Activated effector memory CD4-positive, alpha-beta T cell treated with anti-CD3 and anti-CD28 coated beads, Interleukin-2, amount 50 U/mL, for 16 hours (primary cell): ENCODE data around the gene PNLIP.

ENCODE experiments used
- DNase-seq: peaks from one replicate; pipeline ENCODE4 v3.0.0-alpha.2; 2020

Gene PNLIP

GRCh38 chr10:116587878-116588591, 42.3 kb downstream of the PNLIP start:
- DNase-seq = no peak

DNA sequence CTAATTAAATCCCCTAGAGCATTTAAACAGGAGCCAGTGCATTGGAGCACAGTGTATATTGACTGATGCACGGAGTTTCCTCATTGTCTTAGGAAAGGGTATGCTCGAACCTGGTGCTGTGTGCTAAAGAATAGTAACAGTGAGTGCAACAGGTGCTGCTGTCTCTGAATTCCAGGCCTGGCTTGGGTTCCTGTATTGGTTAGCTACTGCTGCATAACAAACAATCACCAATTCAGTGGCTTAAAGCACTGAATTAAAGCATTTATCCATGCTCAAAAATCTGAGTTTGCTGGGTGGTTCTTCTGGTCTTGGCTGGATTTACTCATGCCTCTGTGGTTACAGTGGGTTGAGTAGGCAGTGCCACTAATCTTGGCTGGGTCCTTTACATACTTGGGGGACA, 43.3 kb downstream of the PNLIP start:
- DNase-seq = no peak

GRCh38 chr10:116589926-116590325, 44.2 kb downstream of the PNLIP start:
- DNase-seq = no peak

- no peak for DNase-seq
Observed at GRCh38 chr10:116590590-116591444, 45.1 kb downstream of the PNLIP start, which contains the start of gene PNLIPRP1. TSS of gene PNLIPRP1 (plus strand) at chr10:116590959. CDS start at chr10:116591130, 171 bp downstream.

- no peak for DNase-seq
Observed at GRCh38 chr10:116593139-116593740, 47.5 kb downstream of the PNLIP start.

DNA sequence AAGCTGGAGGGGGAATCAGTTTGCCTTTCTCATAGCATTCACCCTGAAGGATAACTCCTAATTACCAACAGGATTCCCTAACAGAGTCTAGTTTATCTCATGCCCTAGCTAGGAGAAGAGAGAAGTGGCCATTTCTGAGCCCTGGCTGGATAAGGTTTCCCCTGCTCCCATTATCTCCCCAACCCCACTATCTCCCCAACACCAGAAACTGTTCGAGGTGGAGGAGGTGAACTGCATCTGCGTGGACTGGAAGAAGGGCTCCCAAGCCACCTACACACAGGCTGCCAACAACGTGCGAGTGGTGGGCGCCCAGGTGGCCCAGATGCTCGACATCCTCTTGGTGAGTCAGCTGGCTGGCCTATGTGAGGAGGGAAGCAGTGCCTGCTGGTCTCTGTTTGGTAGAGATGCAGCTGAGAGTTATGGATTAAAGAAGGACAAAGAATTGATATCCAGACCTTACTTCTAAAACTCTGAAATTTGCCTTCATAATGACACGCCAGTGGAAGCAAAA, 48.8 kb downstream of the PNLIP start:
- DNase-seq = no peak

DNA sequence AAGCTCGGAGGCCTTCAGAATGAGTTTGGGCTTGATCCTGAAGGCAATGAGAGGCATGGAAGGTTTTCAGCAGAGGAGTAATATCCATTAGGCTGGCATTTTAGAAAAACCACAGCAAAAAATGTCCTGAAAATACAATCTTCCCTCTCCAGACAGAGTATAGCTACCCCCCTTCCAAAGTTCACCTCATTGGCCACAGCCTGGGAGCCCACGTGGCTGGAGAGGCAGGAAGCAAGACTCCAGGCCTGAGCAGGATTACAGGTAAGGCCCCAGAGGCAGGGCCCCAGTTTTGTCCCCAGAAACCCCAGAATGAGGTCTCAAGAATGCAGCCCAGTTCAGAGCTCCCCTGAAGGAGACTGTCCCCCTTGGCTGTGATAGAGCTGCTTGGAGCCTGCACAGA, 50.3 kb downstream of the PNLIP start:
- no peak for DNase-seq

DNA sequence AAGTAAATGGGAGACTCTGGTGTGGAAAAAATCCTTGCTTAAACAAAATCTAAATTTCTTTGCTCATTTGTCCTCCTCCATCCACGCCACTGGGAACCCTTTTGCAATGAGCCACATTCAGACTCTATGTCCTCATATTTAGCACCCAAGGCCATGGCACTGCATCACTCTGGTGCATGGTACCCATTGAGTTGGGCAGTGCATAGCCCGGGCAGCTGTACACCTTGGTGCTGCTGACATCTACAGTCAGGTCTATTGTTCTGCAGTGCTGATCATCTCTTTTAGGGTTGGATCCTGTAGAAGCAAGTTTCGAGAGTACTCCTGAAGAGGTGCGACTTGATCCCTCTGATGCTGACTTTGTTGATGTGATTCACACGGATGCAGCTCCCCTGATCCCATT, 51.8 kb downstream of the PNLIP start:
- DNase-seq = no peak

DNA sequence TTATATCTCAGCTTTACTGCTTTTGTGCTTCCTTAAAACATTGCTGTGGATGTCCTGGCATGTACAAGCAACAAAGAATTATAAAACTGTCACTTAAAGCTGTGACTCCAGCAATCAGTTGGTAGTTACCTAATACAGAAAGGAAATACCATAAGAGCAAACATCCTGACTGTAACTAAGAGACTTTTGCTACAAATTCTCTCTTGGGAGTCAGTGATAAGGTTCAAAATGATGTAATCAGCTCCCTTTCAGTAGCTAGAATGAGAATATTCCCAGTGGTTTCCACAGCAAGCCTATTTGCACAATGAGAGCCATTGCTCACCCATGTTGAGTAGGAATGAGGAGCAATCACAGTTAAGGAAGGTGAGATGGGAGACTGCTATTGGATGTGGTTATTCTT, 52.6 kb downstream of the PNLIP start:
- DNase-seq = no peak

- DNase-seq = no peak
Observed at GRCh38 chr10:116599991-116600390, 54.3 kb downstream of the PNLIP start.

DNA sequence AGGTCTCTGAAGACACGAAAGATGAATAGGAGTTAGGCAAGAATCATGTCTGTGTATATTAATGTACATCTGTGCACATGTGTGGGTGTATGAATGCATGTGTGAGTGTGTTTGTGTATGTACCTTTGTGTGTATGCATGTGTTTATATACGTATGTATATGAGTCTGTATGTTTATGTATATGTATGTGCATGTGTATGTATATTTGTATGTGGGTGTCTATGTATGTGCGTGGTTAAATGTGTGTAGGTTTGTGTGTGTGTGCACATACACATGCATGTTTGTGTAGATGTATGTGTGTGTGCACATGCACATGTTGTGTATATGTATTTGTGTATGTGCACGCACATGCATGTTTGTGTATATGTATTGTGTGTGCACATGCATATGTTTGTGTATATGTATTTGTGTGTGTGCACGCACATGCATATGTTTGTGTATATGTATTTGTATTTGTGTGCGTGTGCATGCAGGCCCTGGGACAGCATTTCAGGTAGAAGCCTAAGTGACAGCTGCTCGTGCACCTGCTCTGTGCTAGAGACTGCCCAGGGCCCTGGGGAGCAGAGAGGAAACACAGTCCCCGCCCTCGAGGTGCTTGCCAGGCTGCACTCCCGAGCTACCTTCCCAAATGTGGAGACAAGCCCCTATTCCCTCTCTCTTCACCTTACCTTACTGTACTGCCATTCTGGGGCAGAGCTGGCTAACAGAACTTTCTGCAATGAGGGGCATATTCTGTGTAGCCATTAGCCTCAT, 57.1 kb downstream of the PNLIP start:
- no peak for DNase-seq

GRCh38 chr10:116606061-116606483, 60.3 kb downstream of the PNLIP start:
- no peak for DNase-seq

DNA sequence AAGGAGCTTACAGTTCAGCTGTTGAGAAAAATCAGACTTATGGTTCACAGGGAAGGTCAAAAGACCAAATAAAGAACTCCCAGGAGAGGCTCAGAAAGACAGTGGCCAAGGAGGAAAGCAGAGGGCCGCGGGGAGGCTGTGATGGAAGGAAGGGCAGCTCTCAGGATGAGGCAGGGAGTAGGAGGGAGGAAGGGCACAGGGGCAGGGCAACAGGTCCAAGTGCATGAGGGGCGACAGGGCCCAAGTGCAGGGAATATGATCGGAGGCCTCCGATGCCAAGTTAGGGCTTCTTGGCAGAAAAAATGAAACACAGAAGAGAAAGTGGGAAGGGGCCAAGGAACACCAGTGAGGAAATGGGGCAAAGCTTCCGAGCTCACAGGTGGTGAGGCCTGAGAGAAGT, 61.6 kb downstream of the PNLIP start:
- no peak for DNase-seq

DNA sequence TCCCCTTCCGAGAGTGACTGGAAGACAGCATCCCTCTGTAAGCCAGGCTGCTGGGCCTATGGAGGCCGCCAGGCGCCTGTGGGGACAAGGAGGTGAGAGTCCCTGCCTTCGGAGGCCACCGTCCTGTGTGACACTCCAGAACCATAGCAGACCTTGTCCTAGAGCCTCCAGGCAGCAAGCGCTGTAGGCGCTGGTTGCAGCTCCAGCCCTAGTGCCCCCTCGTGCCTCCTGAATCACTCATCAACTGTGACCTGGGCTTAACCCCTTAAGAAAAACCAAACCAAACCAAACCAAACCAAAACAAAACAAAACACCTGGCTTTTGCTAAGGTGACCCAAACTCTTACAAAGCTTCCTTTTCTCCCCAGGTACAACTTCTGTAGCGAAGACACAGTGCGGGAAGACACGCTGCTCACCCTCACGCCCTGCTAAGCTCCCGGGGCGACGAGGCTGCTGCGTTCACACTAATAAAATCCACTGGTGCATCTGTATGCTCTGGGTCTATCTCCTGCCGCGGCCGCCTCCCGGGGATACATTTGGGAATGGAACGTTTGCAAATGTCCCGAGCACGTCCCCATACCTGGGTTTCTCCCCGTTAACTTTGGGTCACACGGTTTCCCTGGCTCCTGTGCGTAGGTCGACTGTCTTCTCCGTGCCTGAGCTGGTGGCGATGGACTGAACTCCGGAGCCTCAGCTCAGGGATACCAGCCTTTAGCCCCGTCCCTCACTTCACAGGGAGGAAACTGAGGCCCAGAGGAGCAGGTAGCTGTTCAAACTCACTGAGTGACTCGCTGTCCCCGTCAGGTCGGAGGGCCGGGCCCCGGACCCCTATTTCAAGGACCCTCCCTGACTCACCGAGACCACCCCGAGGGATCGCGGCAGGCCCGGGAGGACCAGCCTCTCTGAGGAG, 63.2 kb downstream of the PNLIP start:
- no peak for DNase-seq

DNA sequence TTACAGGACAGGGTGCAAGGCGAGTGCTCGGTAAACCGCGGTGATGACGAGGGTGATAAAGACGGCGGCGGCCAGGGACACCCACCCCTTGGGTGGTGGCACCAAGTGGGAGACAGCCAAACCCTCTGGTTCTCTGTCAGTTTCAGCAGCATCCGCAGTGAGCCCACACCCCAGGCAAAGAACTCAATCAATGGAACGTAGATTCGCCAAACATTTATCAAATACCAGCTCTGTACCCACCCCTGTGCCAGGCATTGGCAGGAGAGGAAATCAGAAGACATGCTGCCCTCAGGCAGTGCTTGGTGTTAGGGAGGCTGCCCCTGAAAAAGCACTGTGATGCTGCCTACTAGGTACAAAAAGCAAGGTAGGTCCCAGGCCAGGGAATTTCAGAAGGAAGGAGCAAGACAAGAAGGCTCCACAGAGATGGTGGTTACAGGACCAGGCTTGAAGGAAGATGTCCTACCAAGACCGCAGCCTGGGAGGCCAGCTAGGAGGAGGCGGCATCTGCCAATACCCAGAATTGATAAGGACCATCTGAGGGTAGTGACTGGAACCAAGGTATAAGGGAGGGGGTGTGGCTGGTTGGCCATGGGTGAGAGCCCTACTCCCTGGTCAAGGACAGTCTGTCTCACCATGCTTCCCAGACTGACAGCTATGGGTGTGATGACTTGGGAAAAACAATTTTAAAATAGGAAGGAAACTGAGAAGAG, 64.9 kb downstream of the PNLIP start:
- no peak for DNase-seq

DNA sequence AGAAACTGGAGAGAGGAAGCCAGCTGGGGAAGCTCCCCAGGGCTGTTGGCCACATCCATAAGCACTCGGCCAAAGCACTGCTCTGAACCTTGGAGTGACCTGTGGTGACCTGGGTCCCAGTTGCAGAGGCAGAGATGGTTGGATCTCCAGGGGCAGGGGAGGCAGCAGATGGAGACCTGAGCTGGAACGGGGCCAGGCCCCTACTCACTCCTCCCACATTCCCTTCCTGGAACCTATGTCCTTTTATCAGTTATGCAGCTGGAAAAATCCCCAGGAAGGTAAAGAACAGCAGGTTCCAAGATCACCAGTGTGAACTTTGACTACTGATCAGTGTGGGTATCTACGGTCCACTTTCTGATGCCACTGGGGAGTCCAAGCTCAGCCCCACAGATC, 65.4 kb downstream of the PNLIP start:
- DNase-seq = no peak

GRCh38 chr10:116612107-116612769, 66.5 kb downstream of the PNLIP start:
- no peak for DNase-seq

DNA sequence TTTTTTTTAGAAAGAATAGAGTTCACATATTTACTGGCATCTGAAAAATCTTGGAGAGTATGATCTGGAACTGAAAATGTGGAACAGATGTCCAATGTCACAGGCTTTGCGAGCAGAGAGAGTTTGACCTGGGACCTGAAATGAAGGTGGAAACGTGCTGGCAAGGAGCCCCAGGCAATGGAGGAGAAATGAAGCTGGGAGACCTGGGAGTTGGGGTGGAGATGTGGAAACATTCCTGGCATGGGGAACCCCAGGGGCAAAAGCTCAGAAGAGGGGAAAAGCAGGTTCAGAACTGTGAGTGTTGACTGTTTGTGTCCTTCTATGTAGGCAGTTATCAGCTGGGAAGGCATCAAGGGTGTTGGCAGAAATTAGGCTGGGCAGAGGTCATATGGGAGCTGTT, 67.7 kb downstream of the PNLIP start:
- DNase-seq = no peak

DNA sequence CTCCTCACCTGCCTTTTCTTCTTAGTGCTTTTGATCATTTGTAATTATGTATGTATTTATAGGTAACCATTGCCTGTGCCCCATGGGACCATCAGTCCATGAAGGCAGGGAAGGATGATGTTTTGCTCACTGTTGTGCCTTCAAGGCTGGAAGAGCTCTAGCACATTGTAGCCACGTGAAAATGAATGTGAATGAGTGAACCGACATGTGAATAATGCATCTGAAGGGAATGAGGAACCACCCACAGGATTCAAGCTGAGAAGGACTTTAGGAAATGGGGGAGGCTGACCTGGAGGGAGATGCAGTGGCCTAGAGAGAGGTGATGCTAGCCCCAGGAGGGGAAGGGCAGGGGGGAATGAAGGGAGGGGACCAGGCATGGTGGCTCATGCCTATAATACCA, 69.1 kb downstream of the PNLIP start:
- no peak for DNase-seq

- DNase-seq = no peak
Observed at GRCh38 chr10:116615199-116615776, 69.6 kb downstream of the PNLIP start.
